ENCODE results near the gene SAP30L.

- no peak for TF ChIP-seq POLR2A (IDR thresholded peaks at IDR 0.05; ENCODE audit: low read length)
- TF ChIP-seq GATA1 (IDR thresholded peaks at IDR 0.05; ENCODE audit: low read depth, low read length): no peak
These were observed 17.6 kb upstream of the SAP30L start for GRCh38 chr5:154428208-154428607.

Measured in erythroblast (primary cell).